Neural cell (in vitro differentiated cells): ENCODE measurements around the gene ZDHHC7. TPM values are rescaled to one million over a fixed set of nuclear protein-coding genes. Genes with fewer than 3 reads are reported as not detected.

Experiments
- H2AFZ ChIP-seq: fragments of 200-600, 300-800 bp; sonication (generic), shearing (Covaris generic); 2 replicates; pipeline ENCODE4 v1.6.0; 2014; ENCODE audit warnings: low read depth, mild to moderate bottlenecking, antibody characterized with exemption, low read length, moderate library complexity
- H3F3A ChIP-seq: fragments of 200-600 bp; shearing (Covaris generic); 2 replicates; pipeline ENCODE4 v1.6.1; 2016; ENCODE audit warnings: mild to moderate bottlenecking, moderate library complexity, mixed read lengths, antibody characterized with exemption, low read length; ENCODE audit not compliant: insufficient read depth, poor library complexity, severe bottlenecking
- H3K27ac ChIP-seq: fragments of 200-600, 300-800 bp; sonication (generic), shearing (Covaris generic); 2 replicates; pipeline ENCODE4 v1.5.1; 2014; ENCODE audit warnings: mild to moderate bottlenecking, low read length, moderate library complexity
- H3K27me3 ChIP-seq: fragments of 300-800, 200-600 bp; sonication (generic), shearing (Covaris generic); 2 replicates; pipeline ENCODE4 v1.6.0; 2014; ENCODE audit warnings: mild to moderate bottlenecking, low read depth, low read length, moderate library complexity; ENCODE audit not compliant: insufficient read depth
- H3K36me3 ChIP-seq: fragments of 300-800, 200-600 bp; sonication (generic), shearing (Covaris generic); 2 replicates; pipeline ENCODE4 v1.5.1; 2014; ENCODE audit warnings: mild to moderate bottlenecking, antibody characterized with exemption, low read length, moderate library complexity; ENCODE audit not compliant: insufficient read depth
- H3K4me2 ChIP-seq: fragments of 300-800, 200-600 bp; sonication (generic), shearing (Covaris generic); 2 replicates; pipeline ENCODE4 v1.6.0; 2014; ENCODE audit warnings: mild to moderate bottlenecking, low read length
- H3K4me3 ChIP-seq: fragments of 300-800, 200-600 bp; sonication (generic), shearing (Covaris generic); 2 replicates; pipeline ENCODE4 v1.5.1; 2014; ENCODE audit warnings: mild to moderate bottlenecking, low read length, moderate library complexity
- H3K79me2 ChIP-seq: fragments of 200-600 bp; shearing (Covaris generic); replicated peaks from 2 replicates; pipeline ENCODE4 v1.6.0; 2014; ENCODE audit warnings: mild to moderate bottlenecking, low read length, moderate library complexity; ENCODE audit not compliant: insufficient read depth
- H3K9ac ChIP-seq: fragments of 300-800, 200-600 bp; sonication (generic), shearing (Covaris generic); 2 replicates; pipeline ENCODE4 v1.6.1; 2016; ENCODE audit warnings: mild to moderate bottlenecking, low read length, mixed read lengths
- H3K9me2 ChIP-seq: fragments of 200-600 bp; shearing (Covaris generic); 2 replicates; pipeline ENCODE4 v1.6.1; 2016; ENCODE audit warnings: mild to moderate bottlenecking, low read length, mixed read lengths; ENCODE audit not compliant: insufficient read depth
- H3K9me3 ChIP-seq: fragments of 200-600, 300-800 bp; sonication (generic), shearing (Covaris generic); 2 replicates; pipeline ENCODE4 v1.6.1; 2016; ENCODE audit warnings: mild to moderate bottlenecking, mixed run types, low read length, moderate library complexity, mixed read lengths
- H4K20me1 ChIP-seq: fragments of 200-600 bp; shearing (Covaris generic); 2 replicates; pipeline ENCODE4 v1.6.1; 2016; ENCODE audit warnings: mild to moderate bottlenecking, mixed run types; ENCODE audit not compliant: insufficient read depth
- EP300 ChIP-seq: fragments of 450-650 bp; conservative IDR thresholded peaks from 2 replicates; pipeline ENCODE4 v1.6.1; 2014; ENCODE audit warnings: antibody characterized with exemption, mild to moderate bottlenecking, moderate library complexity; ENCODE audit not compliant: poor library complexity, severe bottlenecking
- EZH2 ChIP-seq: fragments of 200-600, 300-800 bp; shearing (Covaris generic), sonication (generic); IDR thresholded peaks from 2 replicates; pipeline ENCODE4 v1.6.1; 2014; ENCODE audit warnings: antibody characterized with exemption, low read length, borderline replicate concordance, mild to moderate bottlenecking; ENCODE audit not compliant: insufficient read depth, poor library complexity, severe bottlenecking
- MXI1 ChIP-seq: fragments of 450-650 bp; conservative IDR thresholded peaks from 2 replicates; pipeline ENCODE4 v1.6.1; 2014; ENCODE audit warnings: antibody characterized with exemption, mild to moderate bottlenecking; ENCODE audit not compliant: poor library complexity, severe bottlenecking
- POLR2AphosphoS5 ChIP-seq: IDR thresholded peaks from 2 replicates; pipeline ENCODE4 v1.6.1; 2012
- RAD21 ChIP-seq: fragments of 450-650 bp; conservative IDR thresholded peaks from 2 replicates; pipeline ENCODE4 v1.6.1; 2014; ENCODE audit warnings: antibody characterized with exemption, mild to moderate bottlenecking, moderate library complexity
- SMC3 ChIP-seq: fragments of 450-650 bp; conservative IDR thresholded peaks from 2 replicates; pipeline ENCODE4 v1.6.1; 2014; ENCODE audit warnings: antibody characterized with exemption, mild to moderate bottlenecking, moderate library complexity; ENCODE audit not compliant: poor library complexity
- TAF1 ChIP-seq: IDR thresholded peaks from 2 replicates; pipeline ENCODE4 v1.6.1; 2012; ENCODE audit warnings: low read depth
- polyA plus RNA-seq: library from polyadenylated mRNA; depleted of rRNA; stranded (reverse); fragments of >200 nt; gene quantifications from 2 replicates; pipeline ENCODE4 v1.2.3, GENCODE V29; 2014
- TF ChIP-seq, protein P1 (sequence below): fragments of 450-650 bp; IDR thresholded peaks from 2 replicates; pipeline ENCODE4 v1.5.1; 2014; ENCODE audit warnings: antibody characterized with exemption, mild to moderate bottlenecking, moderate library complexity; ENCODE audit not compliant: poor library complexity, severe bottlenecking
- TF ChIP-seq, protein P2 (sequence below): IDR thresholded peaks from 2 replicates; pipeline ENCODE4 v1.6.1; 2012; ENCODE audit warnings: borderline replicate concordance

Gene ZDHHC7
- polyA plus RNA-seq, 1 donor from 2014 or later: 33.8 TPM

DNA sequence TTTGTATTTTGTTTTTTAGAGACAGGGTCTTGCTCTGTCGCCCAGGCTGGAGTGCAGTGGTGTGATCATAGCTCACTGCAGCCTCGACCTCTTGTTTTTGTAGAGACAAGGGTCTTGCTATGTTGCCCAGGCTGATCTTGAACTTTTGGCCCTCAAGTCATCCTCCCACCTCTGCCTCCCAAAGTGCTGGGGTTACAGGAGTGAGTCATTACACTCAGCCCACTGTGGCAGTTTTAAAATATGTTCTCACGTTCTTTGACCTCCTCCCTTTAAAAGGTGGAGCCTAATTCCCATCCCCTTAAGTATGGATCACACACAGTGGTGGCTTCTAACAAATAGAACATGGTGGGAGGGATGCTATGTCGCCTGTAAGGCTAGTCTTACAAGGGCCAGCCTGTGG lies 67.7 kb downstream of the ZDHHC7 start:
- no peak overlapping the region for H3K4me2 ChIP-seq
- H3K36me3 ChIP-seq: no peaks in the 10 kb centered on the region
- H4K20me1 ChIP-seq: no peaks in the 10 kb centered on the region
- H3K9me3 ChIP-seq: no peaks in the 10 kb centered on the region
- no peaks in the 10 kb centered on the region for H3F3A ChIP-seq
- TF ChIP-seq EZH2 (no peak), RAD21 (no peak), TAF1 (no peak), MXI1 (no peak)
- TF ChIP-seq, protein P1, sequence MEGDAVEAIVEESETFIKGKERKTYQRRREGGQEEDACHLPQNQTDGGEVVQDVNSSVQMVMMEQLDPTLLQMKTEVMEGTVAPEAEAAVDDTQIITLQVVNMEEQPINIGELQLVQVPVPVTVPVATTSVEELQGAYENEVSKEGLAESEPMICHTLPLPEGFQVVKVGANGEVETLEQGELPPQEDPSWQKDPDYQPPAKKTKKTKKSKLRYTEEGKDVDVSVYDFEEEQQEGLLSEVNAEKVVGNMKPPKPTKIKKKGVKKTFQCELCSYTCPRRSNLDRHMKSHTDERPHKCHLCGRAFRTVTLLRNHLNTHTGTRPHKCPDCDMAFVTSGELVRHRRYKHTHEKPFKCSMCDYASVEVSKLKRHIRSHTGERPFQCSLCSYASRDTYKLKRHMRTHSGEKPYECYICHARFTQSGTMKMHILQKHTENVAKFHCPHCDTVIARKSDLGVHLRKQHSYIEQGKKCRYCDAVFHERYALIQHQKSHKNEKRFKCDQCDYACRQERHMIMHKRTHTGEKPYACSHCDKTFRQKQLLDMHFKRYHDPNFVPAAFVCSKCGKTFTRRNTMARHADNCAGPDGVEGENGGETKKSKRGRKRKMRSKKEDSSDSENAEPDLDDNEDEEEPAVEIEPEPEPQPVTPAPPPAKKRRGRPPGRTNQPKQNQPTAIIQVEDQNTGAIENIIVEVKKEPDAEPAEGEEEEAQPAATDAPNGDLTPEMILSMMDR: no peak
- TF ChIP-seq, protein P2, sequence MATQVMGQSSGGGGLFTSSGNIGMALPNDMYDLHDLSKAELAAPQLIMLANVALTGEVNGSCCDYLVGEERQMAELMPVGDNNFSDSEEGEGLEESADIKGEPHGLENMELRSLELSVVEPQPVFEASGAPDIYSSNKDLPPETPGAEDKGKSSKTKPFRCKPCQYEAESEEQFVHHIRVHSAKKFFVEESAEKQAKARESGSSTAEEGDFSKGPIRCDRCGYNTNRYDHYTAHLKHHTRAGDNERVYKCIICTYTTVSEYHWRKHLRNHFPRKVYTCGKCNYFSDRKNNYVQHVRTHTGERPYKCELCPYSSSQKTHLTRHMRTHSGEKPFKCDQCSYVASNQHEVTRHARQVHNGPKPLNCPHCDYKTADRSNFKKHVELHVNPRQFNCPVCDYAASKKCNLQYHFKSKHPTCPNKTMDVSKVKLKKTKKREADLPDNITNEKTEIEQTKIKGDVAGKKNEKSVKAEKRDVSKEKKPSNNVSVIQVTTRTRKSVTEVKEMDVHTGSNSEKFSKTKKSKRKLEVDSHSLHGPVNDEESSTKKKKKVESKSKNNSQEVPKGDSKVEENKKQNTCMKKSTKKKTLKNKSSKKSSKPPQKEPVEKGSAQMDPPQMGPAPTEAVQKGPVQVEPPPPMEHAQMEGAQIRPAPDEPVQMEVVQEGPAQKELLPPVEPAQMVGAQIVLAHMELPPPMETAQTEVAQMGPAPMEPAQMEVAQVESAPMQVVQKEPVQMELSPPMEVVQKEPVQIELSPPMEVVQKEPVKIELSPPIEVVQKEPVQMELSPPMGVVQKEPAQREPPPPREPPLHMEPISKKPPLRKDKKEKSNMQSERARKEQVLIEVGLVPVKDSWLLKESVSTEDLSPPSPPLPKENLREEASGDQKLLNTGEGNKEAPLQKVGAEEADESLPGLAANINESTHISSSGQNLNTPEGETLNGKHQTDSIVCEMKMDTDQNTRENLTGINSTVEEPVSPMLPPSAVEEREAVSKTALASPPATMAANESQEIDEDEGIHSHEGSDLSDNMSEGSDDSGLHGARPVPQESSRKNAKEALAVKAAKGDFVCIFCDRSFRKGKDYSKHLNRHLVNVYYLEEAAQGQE: no peak
- H2AFZ ChIP-seq: no peak overlapping the region
- H3K79me2 ChIP-seq: no peaks in the 10 kb centered on the region
- H3K9ac ChIP-seq: no peak overlapping the region
- H3K27ac ChIP-seq: no peak overlapping the region
- no peak overlapping the region for H3K4me3 ChIP-seq
- no peaks in the 10 kb centered on the region for H3K9me2 ChIP-seq
- no peaks in the 10 kb centered on the region for H3K27me3 ChIP-seq

DNA sequence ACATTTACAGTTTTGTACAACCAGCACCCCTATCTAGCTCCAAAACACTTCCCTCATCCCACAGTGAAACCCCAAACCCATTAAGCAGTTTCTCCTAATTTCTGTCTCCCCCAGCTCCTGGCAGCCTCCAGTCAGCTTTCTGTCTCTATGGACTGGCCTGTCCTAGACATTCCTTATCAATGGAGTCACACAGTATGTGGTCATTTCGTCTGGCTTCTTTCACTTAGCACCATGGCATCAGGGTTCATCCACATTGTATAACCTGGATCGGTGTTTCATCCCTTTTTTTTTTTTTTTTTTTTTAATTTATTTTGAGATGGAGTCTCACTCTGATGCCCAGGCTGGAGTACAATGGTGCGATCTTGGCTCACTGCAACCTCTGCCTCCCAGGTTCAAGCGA lies 68.5 kb downstream of the ZDHHC7 start:
- Histone ChIP-seq H3K27ac (no peak overlapping the region), H3K79me2 (no peaks in the 10 kb centered on the region), H3K9me2 (no peaks in the 10 kb centered on the region), H3K9ac (no peak overlapping the region), H2AFZ (no peak overlapping the region), H3K27me3 (no peaks in the 10 kb centered on the region), H3K9me3 (no peaks in the 10 kb centered on the region), H3K36me3 (no peaks in the 10 kb centered on the region), H3F3A (no peaks in the 10 kb centered on the region), H3K4me3 (no peak overlapping the region), H3K4me2 (no peak overlapping the region), H4K20me1 (no peaks in the 10 kb centered on the region)
- TF ChIP-seq, protein P1: no peak
- no peak for TF ChIP-seq SMC3
- no peak for TF ChIP-seq RAD21
- no peak for TF ChIP-seq MXI1
- no peak for TF ChIP-seq EZH2
- no peak for TF ChIP-seq TAF1
- no peak for TF ChIP-seq POLR2AphosphoS5
- TF ChIP-seq, protein P2: no peak
- TF ChIP-seq EP300: no peak
